Stimulated activated effector memory CD8-positive, alpha-beta T cell treated with anti-CD3 and anti-CD28 coated beads, Interleukin-12 subunit alpha, Interleukin-12 subunit beta, amount 100 ng/mL, for 72 hours (primary cell): Measurements from ENCODE around the gene NR2C1.
"Not testable (repeated sequence)": the region's sequence is repeated elsewhere in the genome, so short reads cannot be mapped to it uniquely, and the experiment has no call there.

Experiments
- ATAC-seq: fragments of 150-1000 bp; cut with Tn5 transposase; 2 replicates; pipeline ENCODE4 v1.10.0; 2021
- DNase-seq, 2 donors: peaks; one replicate each; pipeline ENCODE4 v3.0.0; 2021 to 2022; ENCODE audit warnings: low spot score in 2 of 2
- H3K27ac Mint-ChIP-seq: one replicate; pipeline ENCODE4 v1.8.0; 2022; ENCODE audit warnings: mild to moderate bottlenecking, mixed read lengths
- H3K36me3 Mint-ChIP-seq: one replicate; pipeline ENCODE4 v1.8.0; 2022; ENCODE audit warnings: mild to moderate bottlenecking, mixed read lengths
- H3K4me1 Mint-ChIP-seq: one replicate; pipeline ENCODE4 v1.8.0; 2022; ENCODE audit warnings: mixed read lengths
- H3K4me3 Mint-ChIP-seq: one replicate; pipeline ENCODE4 v1.8.0; 2022; ENCODE audit warnings: mild to moderate bottlenecking, mixed read lengths
- H3K9me3 Mint-ChIP-seq: one replicate; pipeline ENCODE4 v1.8.0; 2022; ENCODE audit warnings: mixed read lengths

The NR2C1 gene

GRCh38 chr12:95072900-95073697, at the start of gene NR2C1:
NR2C1 (minus strand) TSS chr12:95073618; CDS start chr12:95067384, 6,234 bp downstream.
- DNase-seq (peak; percentile 78 to 94), ATAC-seq (peak; percentile 98)
- H3K4me1 Mint-ChIP-seq, result peaks cover 11% of the 10 kb centered on the region
- peak within 1 kb of the TSS; percentile 79 for H3K4me3 Mint-ChIP-seq
- no peaks in the 10 kb centered on the region for H3K9me3 Mint-ChIP-seq
- peak within 1 kb of the TSS; percentile 86 for H3K27ac Mint-ChIP-seq
- peaks cover 5% of the 10 kb centered on the region for H3K36me3 Mint-ChIP-seq

- ATAC-seq (no peak), DNase-seq (no peak)
- H3K9me3 Mint-ChIP-seq, result no peaks in the 10 kb centered on the region
- no peaks in the 10 kb centered on the region for H3K36me3 Mint-ChIP-seq
- H3K4me1 Mint-ChIP-seq, result peaks cover 12% of the 10 kb centered on the region
- no peak overlapping the region for H3K27ac Mint-ChIP-seq
- H3K4me3 Mint-ChIP-seq, result no peak overlapping the region
These were observed 45.4 kb upstream of the NR2C1 start for GRCh38 chr12:95118788-95119179.

GRCh38 chr12:95118138-95118787, 44.8 kb upstream of the NR2C1 start:
- H3K4me1 Mint-ChIP-seq, result peaks cover 12% of the 10 kb centered on the region
- ATAC-seq (no peak), DNase-seq (no peak)
- H3K4me3 Mint-ChIP-seq, result no peak overlapping the region
- no peaks in the 10 kb centered on the region for H3K9me3 Mint-ChIP-seq
- H3K27ac Mint-ChIP-seq, result no peak overlapping the region
- no peaks in the 10 kb centered on the region for H3K36me3 Mint-ChIP-seq

- DNase-seq (peak; percentile 38 to 63), ATAC-seq (peak; percentile 80)
- Mint-ChIP-seq H3K4me3 (no peak overlapping the region), H3K27ac (no peak overlapping the region), H3K9me3 (no peaks in the 10 kb centered on the region), H3K4me1 (peaks cover 12% of the 10 kb centered on the region), H3K36me3 (no peaks in the 10 kb centered on the region)
These were observed 43.8 kb upstream of the NR2C1 start for GRCh38 chr12:95117178-95117599.

GRCh38 chr12:95116773-95117172, 43.4 kb upstream of the NR2C1 start:
- no peaks in the 10 kb centered on the region for H3K36me3 Mint-ChIP-seq
- no peak overlapping the region for H3K27ac Mint-ChIP-seq
- no peaks in the 10 kb centered on the region for H3K9me3 Mint-ChIP-seq
- peak; percentile 87 for ATAC-seq
- H3K4me1 Mint-ChIP-seq, result peaks cover 12% of the 10 kb centered on the region
- no peak for DNase-seq
- no peak overlapping the region for H3K4me3 Mint-ChIP-seq

- Mint-ChIP-seq H3K27ac (no peak overlapping the region), H3K4me1 (peaks cover 12% of the 10 kb centered on the region), H3K9me3 (no peaks in the 10 kb centered on the region), H3K36me3 (no peaks in the 10 kb centered on the region), H3K4me3 (no peak overlapping the region)
- ATAC-seq (no peak), DNase-seq (no peak)
These were observed 42.9 kb upstream of the NR2C1 start for GRCh38 chr12:95116341-95116740.

GRCh38 chr12:95115641-95116040, 42.2 kb upstream of the NR2C1 start:
- no peaks in the 10 kb centered on the region for H3K9me3 Mint-ChIP-seq
- no peaks in the 10 kb centered on the region for H3K36me3 Mint-ChIP-seq
- ATAC-seq (no peak), DNase-seq (no peak)
- H3K4me3 Mint-ChIP-seq, result no peak overlapping the region
- H3K27ac Mint-ChIP-seq, result no peak overlapping the region
- H3K4me1 Mint-ChIP-seq, result peaks cover 12% of the 10 kb centered on the region

GRCh38 chr12:95114766-95115405, 41.5 kb upstream of the NR2C1 start:
- H3K4me1 Mint-ChIP-seq, result peaks cover 12% of the 10 kb centered on the region
- H3K4me3 Mint-ChIP-seq, result no peak overlapping the region
- H3K36me3 Mint-ChIP-seq, result no peaks in the 10 kb centered on the region
- no peak overlapping the region for H3K27ac Mint-ChIP-seq
- no peaks in the 10 kb centered on the region for H3K9me3 Mint-ChIP-seq
- ATAC-seq (peak; percentile 78), DNase-seq (no peak)

- Mint-ChIP-seq H3K9me3 (no peaks in the 10 kb centered on the region), H3K4me3 (no peak overlapping the region), H3K36me3 (no peaks in the 10 kb centered on the region), H3K4me1 (peaks cover 13% of the 10 kb centered on the region), H3K27ac (no peak overlapping the region)
- DNase-seq (no peak), ATAC-seq (no peak)
These were observed 33.9 kb upstream of the NR2C1 start for GRCh38 chr12:95107362-95107761.

GRCh38 chr12:95105540-95105939, 32.1 kb upstream of the NR2C1 start:
- no peak overlapping the region for H3K4me3 Mint-ChIP-seq
- H3K4me1 Mint-ChIP-seq, result peaks cover 13% of the 10 kb centered on the region
- no peak for DNase-seq
- no peak for ATAC-seq
- H3K9me3 Mint-ChIP-seq, result no peaks in the 10 kb centered on the region
- no peak overlapping the region for H3K27ac Mint-ChIP-seq
- no peaks in the 10 kb centered on the region for H3K36me3 Mint-ChIP-seq

- no peaks in the 10 kb centered on the region for H3K9me3 Mint-ChIP-seq
- no peak overlapping the region for H3K27ac Mint-ChIP-seq
- H3K4me1 Mint-ChIP-seq, result peaks cover 13% of the 10 kb centered on the region
- no peaks in the 10 kb centered on the region for H3K36me3 Mint-ChIP-seq
- no peak for ATAC-seq
- no peak overlapping the region for H3K4me3 Mint-ChIP-seq
- DNase-seq, result no peak
These were observed 31.6 kb upstream of the NR2C1 start for GRCh38 chr12:95104919-95105452.

- peak; percentile 100 for ATAC-seq
- Mint-ChIP-seq H3K4me1 (peaks cover 13% of the 10 kb centered on the region), H3K36me3 (no peaks in the 10 kb centered on the region), H3K9me3 (no peaks in the 10 kb centered on the region), H3K27ac (peak overlapping the region; percentile 15), H3K4me3 (peak overlapping the region; percentile 1)
- peak; percentile 8 to 63 for DNase-seq
These were observed 29.7 kb upstream of the NR2C1 start for GRCh38 chr12:95102916-95103671.

GRCh38 chr12:95101957-95102356, 28.5 kb upstream of the NR2C1 start:
- H3K9me3 Mint-ChIP-seq, result not testable (repeated sequence)

GRCh38 chr12:95100264-95101190, 27.1 kb upstream of the NR2C1 start:
- ATAC-seq, result no peak

More at GRCh38 chr12:95101957-95102356, 28.5 kb upstream of the NR2C1 start:
- H3K27ac Mint-ChIP-seq, ATAC-seq, DNase-seq, H3K36me3 Mint-ChIP-seq: not testable (repeated sequence)
- Mint-ChIP-seq H3K4me1 (peaks cover 13% of the 10 kb centered on the region), H3K4me3 (peak overlapping the region; percentile 1)

More at GRCh38 chr12:95100264-95101190, 27.1 kb upstream of the NR2C1 start:
- no peak for DNase-seq
- Mint-ChIP-seq H3K9me3 (no peaks in the 10 kb centered on the region), H3K4me3 (no peak overlapping the region), H3K27ac (no peak overlapping the region), H3K36me3 (no peaks in the 10 kb centered on the region), H3K4me1 (peaks cover 13% of the 10 kb centered on the region)
